Activated CD4-positive, alpha-beta T cell treated with anti-CD3 and anti-CD28 coated beads for 1 hour (primary cell): ENCODE data around the gene TBCD.
A peak's percentile ranks its signal among the peaks of the same experiment; 100 is the strongest.

Experiments used
- DNase-seq: peaks from one replicate; pipeline ENCODE4 v3.0.0-alpha.2; 2020

TBCD gene

DNA sequence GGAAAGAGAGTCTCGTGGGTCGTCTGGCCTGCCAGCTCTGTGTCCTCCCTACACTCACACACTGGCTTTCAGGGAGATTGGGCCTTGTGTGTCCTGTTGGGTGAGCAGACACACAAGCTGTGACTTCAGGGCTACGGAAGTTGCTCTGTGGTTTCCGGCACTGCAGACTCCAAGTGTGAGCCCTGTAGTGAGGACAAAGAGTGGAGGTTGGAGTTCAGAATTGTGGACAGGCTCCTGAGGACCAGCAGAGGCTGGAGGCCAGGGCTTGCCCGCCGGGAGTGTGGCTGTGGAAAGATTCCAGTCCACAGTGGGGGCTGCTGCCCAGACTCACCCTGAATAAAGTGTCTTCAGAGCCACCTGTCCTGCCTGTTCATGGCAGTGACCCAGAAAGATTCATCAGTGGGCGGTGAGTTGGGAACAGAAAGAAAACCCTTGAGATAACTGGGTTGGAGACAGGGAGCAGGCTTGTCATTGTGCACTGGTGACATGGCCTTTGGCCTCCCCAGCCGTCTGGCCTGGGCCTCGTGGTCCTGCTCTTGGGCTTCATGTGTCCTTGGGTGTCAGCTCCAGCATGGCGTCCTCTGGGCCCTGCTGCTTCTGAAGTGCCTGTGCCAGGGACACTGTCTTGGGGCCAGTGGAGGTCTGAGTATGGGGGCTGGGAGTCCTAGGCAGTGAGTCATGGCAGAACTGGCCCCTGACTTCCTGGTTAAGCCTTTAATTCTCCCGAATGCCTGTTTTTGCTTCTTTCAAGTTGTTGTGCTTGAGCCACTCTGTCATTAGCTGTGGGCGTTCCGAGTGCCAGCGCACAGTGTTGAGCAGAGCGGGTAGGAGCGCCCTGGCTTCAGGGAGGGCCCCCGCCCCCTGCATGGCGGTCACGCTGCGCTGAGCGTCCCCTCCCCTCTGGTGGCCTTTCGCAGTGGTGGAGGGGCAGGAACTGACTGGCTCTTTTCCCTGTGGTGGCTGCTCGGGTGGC lies 107.9 kb downstream of the TBCD start:
- peak; percentile 29 for DNase-seq

DNA sequence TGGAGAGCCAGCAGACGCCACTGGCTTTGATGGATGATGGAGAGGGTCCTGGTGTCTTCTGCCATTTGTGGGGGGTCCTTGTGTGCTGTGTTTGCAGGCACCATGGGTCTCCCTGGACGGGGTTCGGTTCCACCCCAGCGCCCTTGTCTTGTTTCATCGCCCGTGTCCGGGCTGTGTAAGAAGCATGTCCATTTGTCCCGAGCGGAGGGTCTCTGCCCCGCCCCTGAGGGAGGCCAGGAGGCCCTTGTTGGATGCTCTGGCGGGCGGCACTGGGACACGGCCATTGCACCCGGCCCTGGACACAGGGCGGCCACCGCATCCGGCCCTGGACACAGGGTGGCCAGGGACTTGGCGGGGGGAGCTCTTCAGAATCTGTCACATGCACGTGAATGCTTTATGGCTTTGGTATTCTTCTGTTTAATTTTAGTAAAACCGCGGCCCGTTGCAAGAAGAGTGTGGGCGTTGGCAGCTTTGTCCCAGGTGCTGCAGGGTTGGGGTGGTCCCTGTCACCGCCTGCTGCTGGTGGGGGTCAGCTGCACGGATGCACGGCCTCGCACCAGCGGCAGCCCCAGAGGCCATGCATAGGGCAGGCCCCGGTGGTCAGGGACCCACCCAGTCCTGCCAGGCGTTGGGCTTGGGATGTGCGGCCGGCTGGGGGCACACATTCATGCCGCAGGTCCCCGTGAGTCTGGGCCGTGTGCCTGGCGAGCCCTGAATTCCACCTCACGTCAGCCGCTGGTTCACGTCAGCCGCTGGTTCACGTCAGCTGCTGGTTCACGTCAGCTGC lies 108.9 kb downstream of the TBCD start:
- DNase-seq = no peak

DNA sequence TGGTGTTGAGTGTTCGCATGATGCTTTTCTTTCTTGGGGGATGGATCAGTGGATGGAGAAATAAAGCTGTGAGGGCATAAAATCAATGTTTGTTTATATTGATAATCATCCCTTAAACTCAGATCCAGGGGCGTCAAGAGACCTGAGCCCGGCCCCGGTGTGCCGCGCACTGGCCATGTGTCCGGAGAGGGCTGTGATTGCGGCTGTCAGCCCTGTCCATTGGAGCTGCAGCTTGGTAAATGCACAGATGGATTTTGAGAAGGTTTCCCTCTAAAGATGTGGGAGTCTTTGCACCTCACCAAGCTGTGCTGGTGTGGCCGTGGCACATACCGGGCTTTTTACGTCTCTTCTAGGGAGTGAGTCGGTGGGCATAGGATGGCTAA lies 109.5 kb downstream of the TBCD start:
- no peak for DNase-seq

DNA sequence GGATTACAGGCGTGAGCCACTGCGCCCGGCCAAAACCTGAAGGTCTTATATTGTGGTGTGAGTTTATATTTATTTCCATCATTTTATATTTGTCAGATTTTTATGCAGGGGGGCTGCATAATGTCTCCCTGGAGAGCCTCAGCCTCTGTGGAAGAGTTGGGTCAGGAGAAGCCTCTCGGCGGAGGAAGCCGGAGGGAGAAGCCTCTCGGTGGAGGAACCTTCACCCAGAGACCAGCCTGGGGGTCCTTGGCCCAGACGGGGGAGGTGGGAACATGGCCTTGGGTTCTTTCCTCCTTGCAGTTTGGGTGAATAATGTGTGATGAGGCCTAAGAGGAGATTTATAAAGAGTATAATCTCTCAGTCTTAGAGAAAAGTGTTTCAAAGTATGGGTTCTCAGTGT lies 110.3 kb downstream of the TBCD start:
- no peak for DNase-seq

DNA sequence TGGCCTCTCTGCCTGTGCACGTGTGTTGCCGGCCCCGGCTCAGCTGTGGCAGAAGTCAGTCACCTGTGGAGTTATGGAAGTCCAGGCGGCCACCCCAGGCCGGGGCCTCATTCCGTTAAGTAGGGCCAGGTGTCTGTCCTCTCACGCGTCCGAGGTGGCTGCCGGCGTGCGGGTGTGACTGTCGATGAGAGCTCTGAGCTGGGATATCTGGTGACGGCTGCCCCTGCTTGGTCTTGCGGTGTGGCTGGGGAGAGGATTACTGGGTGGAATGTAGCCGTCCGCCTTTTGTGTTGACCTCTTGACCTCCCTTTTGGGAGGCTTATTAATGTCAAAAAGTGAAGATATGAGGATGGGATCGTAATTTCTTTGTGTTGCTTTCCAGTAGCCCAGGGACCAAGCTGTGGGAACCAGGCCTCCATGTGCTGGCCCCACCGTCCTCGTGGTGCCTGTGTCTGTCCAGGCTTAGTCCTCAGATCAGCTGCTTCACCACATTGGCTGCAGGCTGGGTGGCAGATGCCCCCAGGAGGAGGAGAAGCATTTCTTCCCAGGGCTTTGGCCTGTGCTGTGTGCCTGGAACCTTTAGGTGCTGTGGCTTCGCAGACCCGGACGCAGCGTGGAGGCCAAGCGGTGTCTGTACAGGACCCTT lies 111.0 kb downstream of the TBCD start:
- DNase-seq = no peak

DNA sequence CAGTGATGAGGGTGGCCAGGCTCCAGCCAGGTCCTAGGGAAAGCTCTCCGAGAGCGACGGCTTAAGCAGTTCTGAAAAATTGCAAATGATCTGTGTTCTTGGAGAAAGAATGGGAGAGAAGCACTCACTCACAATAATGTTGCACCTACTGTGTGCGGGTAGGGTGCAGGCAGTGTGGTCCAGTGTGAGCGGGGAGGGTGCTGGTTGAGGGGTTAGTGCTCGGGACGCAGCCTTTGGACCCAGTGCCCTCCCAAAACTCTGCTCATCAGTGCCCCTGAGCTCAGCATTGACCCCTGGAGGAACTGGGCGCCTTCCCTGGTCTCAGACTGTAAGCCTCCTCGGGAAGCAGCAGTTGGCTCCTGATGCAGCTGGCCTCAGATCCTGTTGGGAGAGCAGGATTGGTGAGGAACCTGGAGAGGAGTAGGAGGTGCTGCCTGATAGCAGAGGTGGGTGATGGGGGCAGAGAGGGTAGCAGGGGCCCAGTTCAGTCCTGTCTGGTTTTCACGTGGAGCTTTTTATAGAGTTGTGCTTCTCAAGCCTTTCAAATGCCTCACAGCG lies 111.6 kb downstream of the TBCD start:
- no peak for DNase-seq

DNA sequence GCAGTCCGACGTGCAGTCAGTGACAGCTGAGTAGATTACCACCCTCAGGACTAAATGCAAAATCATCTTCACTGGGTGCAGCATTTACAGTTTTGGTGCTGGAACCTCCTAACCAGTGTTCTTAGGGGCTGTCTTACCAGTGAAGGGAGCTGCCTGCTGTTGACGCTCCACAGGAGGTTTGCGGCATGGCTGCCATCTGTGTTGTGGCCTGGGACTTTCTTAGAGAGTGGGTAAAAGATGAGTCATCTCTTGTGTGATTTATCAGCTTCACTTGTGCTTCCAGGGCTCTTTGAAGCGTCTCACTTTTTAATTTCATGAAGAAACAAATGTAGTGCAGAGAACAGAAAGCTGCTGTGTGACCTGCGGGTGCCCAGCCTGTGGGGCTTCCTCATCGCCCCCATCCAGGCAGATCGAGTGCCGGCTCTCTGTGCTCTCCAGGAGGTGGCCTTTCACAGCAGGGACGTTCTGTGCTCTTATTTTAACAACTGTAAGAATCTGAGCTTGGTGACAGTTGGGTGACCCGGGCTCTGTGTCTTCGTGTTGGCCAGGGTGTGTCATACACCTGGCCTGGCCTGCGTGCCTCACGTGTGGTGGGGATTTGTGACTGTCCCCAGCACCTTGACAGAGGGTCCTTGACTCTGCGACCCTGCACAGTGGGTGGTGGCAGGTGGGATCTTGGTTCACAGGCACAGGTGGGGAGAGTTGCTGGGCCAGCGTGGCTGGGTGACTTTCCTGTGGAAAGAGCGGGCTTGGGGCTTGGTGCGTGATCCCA lies 112.3 kb downstream of the TBCD start:
- peak; percentile 81 for DNase-seq

DNA sequence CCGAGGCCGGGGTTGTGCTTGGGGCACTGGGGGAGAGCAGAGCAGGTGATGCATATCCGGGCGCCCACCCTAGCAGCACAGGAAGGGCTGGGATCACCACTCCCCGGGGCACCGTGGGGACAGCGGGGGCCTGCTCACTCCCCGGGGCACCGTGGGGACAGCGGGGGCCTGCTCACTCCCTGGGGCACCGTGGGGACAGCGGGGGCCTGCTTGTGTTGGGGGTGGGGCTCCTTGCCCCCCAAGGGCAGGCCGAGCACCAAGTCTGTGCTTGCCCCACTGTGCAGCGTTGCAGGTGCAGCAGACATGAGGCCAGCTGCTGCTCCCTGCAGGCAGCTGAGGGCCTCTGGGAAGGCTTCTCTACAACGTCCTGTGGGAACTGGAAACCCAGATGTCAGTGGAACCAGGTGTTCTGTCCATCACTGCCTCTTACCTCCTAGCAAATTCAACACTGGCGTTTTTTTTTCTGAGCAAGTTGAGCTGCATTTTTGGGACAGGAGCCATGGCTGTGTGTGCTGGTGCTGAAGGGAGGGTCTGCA lies 112.9 kb downstream of the TBCD start:
- no peak for DNase-seq

DNA sequence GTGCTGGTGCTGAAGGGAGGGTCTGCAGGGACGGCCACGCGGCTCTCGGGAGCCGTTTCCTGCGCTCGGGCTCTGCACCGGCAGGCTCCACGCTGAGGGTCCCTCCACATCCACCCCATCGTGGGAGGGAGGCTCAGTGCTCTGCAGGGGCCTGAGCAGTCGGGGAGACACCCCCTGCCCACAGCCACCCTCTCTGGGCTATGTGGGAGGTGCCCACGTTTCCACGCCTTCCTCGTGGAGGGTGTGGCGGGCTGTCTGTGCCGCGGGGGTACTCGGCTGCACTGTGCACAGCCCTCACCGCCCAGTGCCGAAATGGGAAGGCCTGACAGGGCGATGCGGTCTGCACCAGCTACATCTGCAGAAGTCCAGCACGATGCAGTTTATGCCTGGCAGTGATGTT lies 113.4 kb downstream of the TBCD start:
- no peak for DNase-seq

DNA sequence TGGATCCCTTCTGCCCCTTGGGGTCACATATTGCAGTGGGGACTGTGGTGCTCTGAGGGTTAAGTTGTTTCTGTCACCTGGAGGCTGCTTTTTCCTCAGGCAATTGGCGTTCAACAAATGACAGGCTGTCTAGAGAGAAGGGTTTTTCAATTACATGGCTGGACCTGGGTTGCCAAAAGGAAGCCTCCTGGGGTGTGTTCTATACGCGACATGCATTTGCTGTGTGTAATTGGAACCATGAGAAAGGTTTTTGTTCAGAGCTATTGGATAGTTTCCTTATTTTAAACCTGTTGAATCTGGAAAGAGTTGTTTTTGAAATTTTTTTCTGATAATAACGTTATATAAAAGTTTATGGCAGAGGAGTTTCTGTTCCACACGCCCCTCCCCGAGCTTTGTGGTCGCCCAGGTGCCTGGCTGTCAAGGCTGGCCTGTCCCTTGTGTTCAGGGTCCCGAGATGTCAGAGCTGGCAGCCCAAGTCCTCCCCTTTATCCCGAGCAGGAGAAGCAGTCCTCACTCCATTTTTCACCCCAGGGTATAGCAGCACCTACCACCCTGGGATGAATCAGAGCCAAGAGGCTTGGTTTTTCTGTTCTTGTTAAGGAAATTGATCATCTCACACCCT lies 114.0 kb downstream of the TBCD start:
- no peak for DNase-seq

DNA sequence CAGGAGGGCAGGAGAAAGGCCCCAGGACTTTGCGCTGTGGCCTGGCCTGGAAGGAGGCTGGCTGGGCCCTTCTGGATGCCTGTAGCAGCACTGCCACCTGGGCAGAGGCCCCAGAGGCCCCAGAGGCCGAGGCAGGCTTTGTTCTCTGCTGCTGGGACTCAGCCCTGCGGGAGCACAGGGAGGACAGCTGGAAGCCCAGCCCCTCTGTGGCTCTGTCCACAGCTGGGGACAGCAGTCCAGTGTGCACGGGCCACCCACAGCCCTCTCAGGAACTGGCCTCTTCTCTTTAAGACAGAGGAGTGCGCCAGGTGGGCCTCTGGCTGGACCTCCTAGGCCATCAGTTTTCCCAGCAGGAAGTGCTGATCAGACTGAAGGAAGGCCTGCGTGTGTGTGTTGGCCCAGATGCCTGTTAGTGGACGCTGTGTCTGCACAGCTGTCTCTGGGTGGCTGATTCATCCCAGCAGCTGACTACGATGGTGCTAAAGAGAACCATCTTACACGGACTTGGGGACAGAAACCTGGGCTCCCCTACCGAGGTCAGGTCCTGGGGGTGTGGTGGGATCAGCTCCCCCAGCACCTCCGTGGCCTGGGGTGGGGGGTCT lies 114.8 kb downstream of the TBCD start:
- no peak for DNase-seq

DNA sequence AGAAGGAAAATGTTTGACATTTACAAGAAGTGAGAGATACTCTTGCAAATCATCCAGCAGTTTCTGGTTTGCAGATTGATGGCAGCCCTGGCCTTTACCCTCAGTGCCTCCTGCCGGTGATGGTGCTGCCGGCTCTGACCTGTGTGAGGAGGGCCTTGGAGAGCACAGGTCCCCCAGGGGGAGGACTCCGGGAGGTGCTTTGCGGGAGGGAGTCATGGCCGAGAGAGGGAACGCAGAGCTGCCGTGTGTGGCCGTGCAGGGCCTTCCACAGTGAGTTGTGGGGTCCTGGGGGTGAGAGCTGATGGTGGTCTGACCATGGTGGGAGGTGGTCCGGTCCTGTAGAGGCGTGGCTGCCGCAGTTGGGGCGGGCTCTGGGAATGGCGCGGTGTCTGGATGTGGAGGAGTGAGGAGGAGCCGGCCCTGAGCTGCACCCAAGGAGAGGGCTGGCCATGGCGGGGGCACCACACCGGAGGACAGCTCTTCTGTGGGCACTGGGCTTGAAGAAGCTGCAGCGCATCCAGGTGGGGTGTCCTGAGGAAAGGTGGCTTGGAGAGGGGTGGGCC lies 116.0 kb downstream of the TBCD start:
- no peak for DNase-seq

DNA sequence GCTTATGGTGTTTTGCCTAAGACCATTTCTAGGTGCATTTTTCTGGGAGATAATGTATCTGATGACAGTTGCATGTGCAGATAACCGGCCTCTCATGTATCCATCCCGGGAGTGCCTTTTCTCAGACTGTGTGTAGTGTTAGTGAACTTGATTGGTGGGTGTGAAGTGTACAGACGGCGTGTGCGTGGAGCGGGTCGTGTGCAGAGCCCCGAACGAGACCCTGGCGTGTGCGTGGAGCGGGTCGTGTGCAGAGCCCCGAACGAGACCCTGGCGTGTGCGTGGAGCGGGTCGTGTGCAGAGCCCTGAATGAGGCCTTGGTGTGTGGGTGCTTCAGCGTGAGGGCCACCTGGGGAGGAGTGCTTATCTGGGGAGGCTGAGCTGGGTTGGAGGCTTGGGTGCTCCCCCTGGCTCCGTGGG lies 116.9 kb downstream of the TBCD start:
- no peak for DNase-seq

DNA sequence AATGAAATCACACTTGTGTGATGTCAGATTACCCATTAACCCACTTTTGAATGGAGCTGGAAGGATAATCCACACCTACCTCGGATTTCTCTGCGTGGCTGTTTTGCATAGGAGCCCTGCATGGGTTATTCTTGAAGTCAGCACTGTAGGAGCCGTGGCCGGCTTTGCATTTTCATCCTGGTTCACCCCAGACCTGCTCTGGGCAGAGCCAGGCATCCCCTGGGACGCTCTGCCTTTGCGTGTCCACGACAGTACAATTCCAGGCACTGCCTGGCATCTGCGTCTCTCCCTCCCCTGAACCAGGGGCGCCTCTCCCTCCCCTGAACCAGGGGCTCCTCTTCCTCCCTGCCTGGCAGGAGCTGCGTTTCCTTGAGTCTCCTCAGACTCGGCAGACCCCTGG lies 117.7 kb downstream of the TBCD start:
- DNase-seq = no peak

DNA sequence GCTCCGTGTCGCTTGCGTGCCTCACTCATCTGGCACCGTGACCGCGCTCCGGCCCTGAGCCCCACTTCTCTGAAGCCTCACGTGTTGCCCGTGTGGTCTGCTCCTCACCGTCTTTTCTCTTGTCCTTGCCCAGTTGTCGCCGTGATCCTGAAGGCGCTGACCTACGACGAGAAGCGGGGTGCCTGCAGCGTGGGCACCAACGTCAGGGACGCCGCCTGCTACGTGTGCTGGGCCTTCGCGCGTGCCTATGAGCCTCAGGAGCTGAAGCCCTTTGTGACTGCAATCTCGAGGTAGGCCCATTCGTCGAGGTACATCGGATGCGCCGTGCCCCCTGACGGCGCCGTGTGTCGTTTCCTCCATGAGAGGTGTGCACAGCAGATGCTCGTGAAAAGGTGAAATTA lies 118.2 kb downstream of the TBCD start:
- DNase-seq = no peak

DNA sequence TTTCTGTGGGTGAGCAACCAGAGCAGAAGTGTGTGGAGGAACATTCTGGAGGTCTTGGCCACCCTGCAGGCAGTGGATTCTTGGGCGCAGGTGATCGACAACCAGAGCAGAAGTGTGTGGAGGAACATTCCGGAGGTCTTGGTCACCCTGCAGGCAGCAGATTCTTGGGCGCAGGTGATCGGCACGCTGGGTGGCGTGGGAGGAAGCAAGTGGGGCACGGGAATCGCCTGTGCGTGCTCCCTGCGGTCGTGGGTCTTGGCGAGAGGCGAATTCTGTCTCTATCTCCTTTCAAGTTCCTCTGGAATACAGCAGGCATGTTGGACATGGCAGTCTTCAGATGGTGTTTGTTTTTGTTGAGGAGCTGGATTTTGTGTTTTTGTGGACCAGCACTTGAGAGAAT lies 118.7 kb downstream of the TBCD start:
- DNase-seq = no peak

DNA sequence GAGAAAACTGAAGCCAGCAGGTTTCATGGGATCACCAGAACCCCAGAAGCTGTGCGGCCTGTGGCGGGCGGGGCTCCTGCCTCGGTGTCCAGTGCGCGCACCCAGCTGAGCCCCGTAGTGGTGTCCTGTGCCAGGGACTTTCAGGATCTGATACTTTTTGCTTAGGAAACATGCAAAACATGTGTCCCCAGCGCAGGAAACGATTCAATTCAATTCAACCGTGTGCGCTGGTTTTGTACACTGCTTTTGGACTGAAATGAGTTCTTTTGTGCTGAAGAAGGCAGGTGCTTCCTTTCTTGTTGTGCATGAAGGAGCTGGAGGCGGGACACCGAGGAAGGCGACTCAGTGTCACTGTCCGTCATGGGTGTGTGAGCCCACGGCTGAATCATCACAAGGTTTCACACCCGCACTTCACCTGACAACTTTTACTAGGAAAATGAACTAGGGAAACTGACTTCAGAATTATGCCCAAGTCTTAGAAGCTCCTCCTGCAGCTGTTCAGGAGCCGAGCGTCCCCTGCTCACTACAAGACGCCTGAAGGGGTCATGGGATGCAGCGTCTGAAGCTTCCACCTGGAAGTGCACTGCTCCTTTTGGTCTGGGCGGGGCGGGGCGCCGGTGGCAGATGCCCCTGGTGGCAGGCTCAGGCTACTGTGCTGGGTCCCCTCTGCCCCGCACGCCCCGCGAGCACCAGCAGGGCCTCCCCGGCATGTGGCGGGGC lies 119.4 kb downstream of the TBCD start:
- no peak for DNase-seq

DNA sequence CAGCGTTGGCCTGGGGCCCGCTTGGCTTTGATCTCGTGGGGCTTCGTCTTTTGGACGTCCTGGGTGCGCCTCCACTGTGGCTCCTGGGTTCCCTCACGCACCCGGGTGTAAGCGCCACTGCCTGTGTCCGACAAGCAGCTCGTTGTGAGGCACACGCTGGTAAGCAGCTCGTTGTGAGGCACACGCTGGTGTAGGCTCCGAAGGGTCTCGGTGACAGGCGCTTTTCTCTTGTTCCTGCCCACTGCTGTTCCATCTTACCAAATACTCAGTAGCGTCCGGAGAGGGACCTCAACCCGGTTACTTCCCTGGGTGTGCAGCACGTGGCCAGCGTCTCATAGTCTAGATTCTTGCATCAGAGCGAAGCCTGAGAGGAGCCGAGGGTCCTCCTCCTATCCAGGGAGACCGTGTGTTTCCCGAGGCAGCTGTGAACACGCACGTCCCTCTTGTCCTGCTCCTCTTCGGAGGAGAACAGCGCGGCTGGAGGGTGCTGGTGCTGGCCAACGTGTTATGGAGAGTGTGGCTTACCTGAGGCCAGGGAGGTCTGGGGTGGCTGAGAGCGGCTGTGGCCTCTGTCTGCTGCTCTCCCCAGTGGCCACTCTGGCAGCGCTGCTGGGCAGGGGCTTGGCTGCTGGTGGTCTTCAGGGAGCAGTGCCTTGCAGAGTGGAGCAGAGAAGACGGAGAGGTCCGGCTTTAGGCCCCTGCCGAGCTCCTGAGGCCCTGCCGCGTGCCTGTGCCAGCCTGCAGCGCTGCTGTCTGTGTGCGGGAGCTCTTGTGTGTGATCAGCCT lies 120.1 kb downstream of the TBCD start:
- no peak for DNase-seq
